ENCODE data around the gene NRIP3. TPM values are rescaled to one million over a fixed set of nuclear protein-coding genes. Genes with fewer than 3 reads are reported as not detected.
A peak's percentile ranks its signal among the peaks of the same experiment; 100 is the strongest.

Gene NRIP3
- total and polyA plus RNA-seq, 9 of the 15 experiments (the other 6 are each of a cell fraction or from before 2014, with no cell fraction given): 4.4 to 18.7 (median 11.6) TPM

GRCh38 chr11:9003573-9004182 lies at the start of gene NRIP3 (continued):
- peak; percentile 70 to 75 for TF ChIP-seq NRF1 (conservative IDR thresholded peaks at IDR 0.05 in 1 of 2, IDR thresholded peaks at IDR 0.05 in 1 of 2)
- TF ChIP-seq HMGXB4 (CRISPR knock-in tag; IDR thresholded peaks at IDR 0.05): no peak
- no peak for TF ChIP-seq FOXK2 (conservative IDR thresholded peaks at IDR 0.05 in 1 of 2, IDR thresholded peaks at IDR 0.05 in 1 of 2; ENCODE audit: low read depth in 2 of 2)
- TF ChIP-seq FOSL1 (tag; conservative IDR thresholded peaks at IDR 0.05): peak; percentile 63
- TF ChIP-seq ZNF175 (CRISPR knock-in tag; IDR thresholded peaks at IDR 0.05; ENCODE audit: low read depth): peak; percentile 73; the same call in 1 of the 2 replicates
- TF ChIP-seq ZNF318 (IDR thresholded peaks at IDR 0.05; ENCODE audit: borderline replicate concordance in 1 of 2, low read depth in 1 of 2): no peak
- TF ChIP-seq EZH2 (IDR thresholded peaks at IDR 0.05; ENCODE audit: borderline replicate concordance, low read depth, low read length): no peak
- TF ChIP-seq USF2 (CRISPR knock-in tag; IDR thresholded peaks at IDR 0.05): no peak
- TF ChIP-seq ZNF184 (CRISPR knock-in tag; IDR thresholded peaks at IDR 0.05): no peak
- no peak for TF ChIP-seq MECOM (CRISPR knock-in tag; IDR thresholded peaks at IDR 0.05)
- no peak for TF ChIP-seq KAT7 (CRISPR knock-in tag; IDR thresholded peaks at IDR 0.05; ENCODE audit: borderline replicate concordance)
- TF ChIP-seq ETV5 (CRISPR knock-in tag; IDR thresholded peaks at IDR 0.05; ENCODE audit: low read depth): peak; percentile 36; the same call in 1 of the 2 replicates
- TF ChIP-seq MYC (IDR thresholded peaks at IDR 0.05; ENCODE audit: low read depth, low read length): no peak
- no peak for TF ChIP-seq MYC (CRISPR knock-in tag; IDR thresholded peaks at IDR 0.05; ENCODE audit: borderline replicate concordance, low read depth)
- TF ChIP-seq KLF13 (tag; IDR thresholded peaks at IDR 0.05; ENCODE audit: borderline replicate concordance, low read depth): 0 out of 2 replicates have a peak, but pooled peaks have one; percentile 40
- no peak; a peak in 1 of 4 replicates for TF ChIP-seq SRF (CRISPR knock-in tag; IDR thresholded peaks at IDR 0.05)

Measured in K562 (cell line).